ACC112 (cell line): ENCODE results near the gene HPSE2.
"Not testable (repeated sequence)": the region's sequence is repeated elsewhere in the genome, so short reads cannot be mapped to it uniquely, and the experiment has no call there.

Experiments used
- H2AFZ ChIP-seq: fragments of 200-600 bp; sonication (generic); one replicate; pipeline ENCODE4 v1.6.0; 2017; ENCODE audit warnings: antibody characterized with exemption, low read length; ENCODE audit not compliant: unreplicated experiment
- H3K27ac ChIP-seq: fragments of 200-600 bp; sonication (generic); 2 replicates; pipeline ENCODE4 v1.5.1; 2014; ENCODE audit warnings: low read depth, mild to moderate bottlenecking, antibody characterized with exemption, low read length, moderate library complexity
- H3K27me3 ChIP-seq: fragments of 200-600 bp; sonication (generic); 2 replicates; pipeline ENCODE4 v1.6.1; 2014; ENCODE audit warnings: mild to moderate bottlenecking, antibody characterized with exemption, low read length, moderate library complexity, mixed read lengths; ENCODE audit not compliant: insufficient read depth
- H3K36me3 ChIP-seq: fragments of 200-600 bp; sonication (generic); 2 replicates; pipeline ENCODE4 v1.6.1; 2016; ENCODE audit warnings: mild to moderate bottlenecking, antibody characterized with exemption, low read length, moderate library complexity, mixed read lengths; ENCODE audit not compliant: insufficient read depth
- H3K4me1 ChIP-seq: fragments of 200-600 bp; sonication (generic); one replicate; pipeline ENCODE4 v1.6.1; 2016; ENCODE audit warnings: low read length, mixed read lengths; ENCODE audit not compliant: insufficient read depth, unreplicated experiment, control insufficient read depth
- H3K4me3 ChIP-seq: fragments of 200-600 bp; sonication (generic); 2 replicates; pipeline ENCODE4 v1.5.1; 2014; ENCODE audit warnings: mild to moderate bottlenecking, low read depth, low read length
- H3K79me2 ChIP-seq: fragments of 200-600 bp; sonication (generic); one replicate; pipeline ENCODE4 v1.6.0; 2016; ENCODE audit warnings: low read length; ENCODE audit not compliant: control insufficient read depth, unreplicated experiment, insufficient read depth

Gene HPSE2

GRCh38 chr10:99008054-99008453 is 227.6 kb downstream of the HPSE2 start:
- Histone ChIP-seq H2AFZ (no peak overlapping the region), H3K4me3 (no peak overlapping the region), H3K27me3 (no peaks in the 10 kb centered on the region), H3K79me2 (no peaks in the 10 kb centered on the region), H3K27ac (no peak overlapping the region), H3K4me1 (no peaks in the 10 kb centered on the region), H3K36me3 (no peaks in the 10 kb centered on the region)

DNA sequence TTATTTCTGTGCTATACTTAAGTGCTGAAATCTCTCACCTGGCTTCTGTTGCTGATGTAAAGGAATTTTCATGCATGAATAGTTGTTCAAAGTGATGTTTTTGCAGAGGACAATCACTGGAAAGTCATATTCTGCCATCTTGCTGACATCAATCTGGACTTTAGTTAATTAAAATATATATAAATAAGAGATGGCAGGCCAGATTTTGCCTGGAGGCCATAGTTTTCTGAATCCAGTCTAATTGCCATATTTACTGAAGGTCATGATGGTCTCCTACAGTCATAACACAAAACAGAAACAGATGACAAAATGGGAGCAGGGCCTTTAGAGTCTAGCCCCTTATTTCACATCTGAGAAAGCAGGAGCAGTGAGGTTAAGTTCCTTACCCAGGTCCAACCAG is 228.2 kb downstream of the HPSE2 start:
- Histone ChIP-seq H3K79me2 (no peaks in the 10 kb centered on the region), H3K27ac (no peak overlapping the region)

GRCh38 chr10:99005254-99005653 is 230.4 kb downstream of the HPSE2 start:
- Histone ChIP-seq H3K27me3 (no peaks in the 10 kb centered on the region), H3K79me2 (no peaks in the 10 kb centered on the region), H3K4me3 (no peak overlapping the region), H3K36me3 (no peaks in the 10 kb centered on the region), H3K4me1 (no peaks in the 10 kb centered on the region), H2AFZ (no peak overlapping the region), H3K27ac (no peak overlapping the region)

More for the DNA sequence above, 228.2 kb downstream of the HPSE2 start:
- Histone ChIP-seq H3K27me3 (no peaks in the 10 kb centered on the region), H3K4me1 (no peaks in the 10 kb centered on the region), H3K36me3 (no peaks in the 10 kb centered on the region), H2AFZ (no peak overlapping the region), H3K4me3 (no peak overlapping the region)

- no peaks in the 10 kb centered on the region for H3K27me3 ChIP-seq
- H3K36me3 ChIP-seq: no peaks in the 10 kb centered on the region
- no peaks in the 10 kb centered on the region for H3K4me1 ChIP-seq
- no peak overlapping the region for H2AFZ ChIP-seq
- H3K79me2 ChIP-seq: no peaks in the 10 kb centered on the region
- H3K4me3 ChIP-seq: no peak overlapping the region
- no peak overlapping the region for H3K27ac ChIP-seq
Measured at GRCh38 chr10:99004738-99005137, 230.9 kb downstream of the HPSE2 start.

DNA sequence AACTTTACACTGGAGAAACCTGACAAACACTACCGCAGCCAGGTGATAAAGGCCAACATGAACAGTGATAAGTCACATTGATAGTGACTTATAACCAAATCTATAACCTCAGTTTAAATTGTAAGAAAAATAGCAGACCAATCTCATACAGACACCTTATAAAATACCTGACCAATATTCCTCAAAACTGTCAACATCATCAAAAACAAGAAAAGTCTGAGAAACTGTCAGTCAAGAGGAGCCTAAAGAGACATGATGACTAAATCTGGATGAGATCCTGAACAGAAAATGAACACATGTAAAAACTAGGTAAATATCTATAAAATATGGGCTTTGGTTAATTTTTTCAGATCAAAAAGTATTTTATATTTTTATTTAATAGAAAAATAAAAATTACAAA is 233.3 kb downstream of the HPSE2 start:
- Histone ChIP-seq H3K27me3 (no peaks in the 10 kb centered on the region), H3K4me1 (no peaks in the 10 kb centered on the region), H3K36me3 (no peaks in the 10 kb centered on the region), H2AFZ (no peak overlapping the region), H3K79me2 (no peaks in the 10 kb centered on the region), H3K4me3 (no peak overlapping the region), H3K27ac (no peak overlapping the region)

- Histone ChIP-seq H3K79me2 (no peaks in the 10 kb centered on the region), H3K36me3 (no peaks in the 10 kb centered on the region), H3K4me1 (no peaks in the 10 kb centered on the region), H3K4me3 (no peak overlapping the region), H3K27me3 (no peaks in the 10 kb centered on the region), H3K27ac (no peak overlapping the region), H2AFZ (no peak overlapping the region)
Measured at GRCh38 chr10:98997596-98997995, 238.1 kb downstream of the HPSE2 start.

- Histone ChIP-seq H3K27ac (no peak overlapping the region), H3K36me3 (no peaks in the 10 kb centered on the region), H2AFZ (no peak overlapping the region), H3K27me3 (no peaks in the 10 kb centered on the region), H3K4me1 (no peaks in the 10 kb centered on the region), H3K79me2 (no peaks in the 10 kb centered on the region), H3K4me3 (no peak overlapping the region)
Measured at GRCh38 chr10:98994030-98994429, 241.6 kb downstream of the HPSE2 start.

- H3K79me2 ChIP-seq, H3K27ac ChIP-seq, H3K27me3 ChIP-seq, H2AFZ ChIP-seq, H3K4me3 ChIP-seq, H3K36me3 ChIP-seq, H3K4me1 ChIP-seq: not testable (repeated sequence)
Measured at GRCh38 chr10:98983751-98984150, 251.9 kb downstream of the HPSE2 start.

GRCh38 chr10:98980353-98980752 is 255.3 kb downstream of the HPSE2 start:
- Histone ChIP-seq H3K4me1 (no peaks in the 10 kb centered on the region), H2AFZ (no peak overlapping the region), H3K36me3 (no peaks in the 10 kb centered on the region), H3K79me2 (no peaks in the 10 kb centered on the region), H3K27ac (no peak overlapping the region), H3K4me3 (no peak overlapping the region), H3K27me3 (no peaks in the 10 kb centered on the region)

- no peak overlapping the region for H3K27ac ChIP-seq
- H3K36me3 ChIP-seq: no peaks in the 10 kb centered on the region
- H3K79me2 ChIP-seq: no peaks in the 10 kb centered on the region
- H2AFZ ChIP-seq: no peak overlapping the region
- H3K27me3 ChIP-seq: no peaks in the 10 kb centered on the region
- no peak overlapping the region for H3K4me3 ChIP-seq
- no peaks in the 10 kb centered on the region for H3K4me1 ChIP-seq
Measured at GRCh38 chr10:98971464-98971863, 264.2 kb downstream of the HPSE2 start.

GRCh38 chr10:98967601-98968000 is 268.1 kb downstream of the HPSE2 start:
- Histone ChIP-seq H3K36me3 (no peaks in the 10 kb centered on the region), H3K27ac (no peak overlapping the region), H2AFZ (no peak overlapping the region), H3K4me1 (no peaks in the 10 kb centered on the region), H3K4me3 (no peak overlapping the region), H3K27me3 (no peaks in the 10 kb centered on the region), H3K79me2 (no peaks in the 10 kb centered on the region)

- no peak overlapping the region for H3K27ac ChIP-seq
- no peaks in the 10 kb centered on the region for H3K27me3 ChIP-seq
- no peaks in the 10 kb centered on the region for H3K36me3 ChIP-seq
- H3K4me1 ChIP-seq: no peaks in the 10 kb centered on the region
- H3K79me2 ChIP-seq: no peaks in the 10 kb centered on the region
- H2AFZ ChIP-seq: no peak overlapping the region
- H3K4me3 ChIP-seq: no peak overlapping the region
Measured at GRCh38 chr10:98963608-98964007, 272.0 kb downstream of the HPSE2 start.
